AG10803 (cell line): ENCODE measurements around the gene LIMS1.
"Not testable (repeated sequence)": the region's sequence is repeated elsewhere in the genome, so short reads cannot be mapped to it uniquely, and the experiment has no call there.

Experiments
- DNase-seq: peaks from one replicate; pipeline ENCODE4 v3.0.0; 2010; ENCODE audit warnings: low read depth
- H3K4me3 ChIP-seq: 2 replicates; pipeline ENCODE4 v1.5.1; 2011; ENCODE audit warnings: mild to moderate bottlenecking, low read length, control low read depth
- TF ChIP-seq, protein P1 (sequence below): conservative IDR thresholded peaks from 2 replicates; pipeline ENCODE4 v1.5.1; 2011; ENCODE audit warnings: mild to moderate bottlenecking, low read length, control low read depth, inconsistent platforms

LIMS1 gene

DNA sequence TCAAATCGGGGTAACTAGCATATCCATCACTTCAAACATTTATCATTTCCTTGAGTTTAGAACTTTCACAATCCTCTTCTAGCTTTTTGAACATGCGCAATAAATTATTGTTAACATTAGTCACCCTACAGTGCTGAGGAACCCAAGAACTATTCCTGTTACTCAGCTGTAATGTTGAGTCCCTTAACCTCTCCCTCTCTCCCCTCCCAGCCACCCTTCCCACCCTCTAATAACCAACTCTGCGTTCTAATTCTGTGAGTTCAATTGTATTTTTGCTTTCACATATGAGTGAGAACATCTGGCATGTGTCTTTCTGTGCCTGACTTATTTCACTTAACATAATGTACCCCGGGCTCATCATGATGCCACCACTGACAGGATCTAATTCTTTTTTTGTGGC, 106.5 kb downstream of the LIMS1 start:
- DNase-seq: peak; percentile 83
- TF ChIP-seq, protein P1, sequence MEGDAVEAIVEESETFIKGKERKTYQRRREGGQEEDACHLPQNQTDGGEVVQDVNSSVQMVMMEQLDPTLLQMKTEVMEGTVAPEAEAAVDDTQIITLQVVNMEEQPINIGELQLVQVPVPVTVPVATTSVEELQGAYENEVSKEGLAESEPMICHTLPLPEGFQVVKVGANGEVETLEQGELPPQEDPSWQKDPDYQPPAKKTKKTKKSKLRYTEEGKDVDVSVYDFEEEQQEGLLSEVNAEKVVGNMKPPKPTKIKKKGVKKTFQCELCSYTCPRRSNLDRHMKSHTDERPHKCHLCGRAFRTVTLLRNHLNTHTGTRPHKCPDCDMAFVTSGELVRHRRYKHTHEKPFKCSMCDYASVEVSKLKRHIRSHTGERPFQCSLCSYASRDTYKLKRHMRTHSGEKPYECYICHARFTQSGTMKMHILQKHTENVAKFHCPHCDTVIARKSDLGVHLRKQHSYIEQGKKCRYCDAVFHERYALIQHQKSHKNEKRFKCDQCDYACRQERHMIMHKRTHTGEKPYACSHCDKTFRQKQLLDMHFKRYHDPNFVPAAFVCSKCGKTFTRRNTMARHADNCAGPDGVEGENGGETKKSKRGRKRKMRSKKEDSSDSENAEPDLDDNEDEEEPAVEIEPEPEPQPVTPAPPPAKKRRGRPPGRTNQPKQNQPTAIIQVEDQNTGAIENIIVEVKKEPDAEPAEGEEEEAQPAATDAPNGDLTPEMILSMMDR: no peak
- H3K4me3 ChIP-seq: peak overlapping the region; percentile 38

DNA sequence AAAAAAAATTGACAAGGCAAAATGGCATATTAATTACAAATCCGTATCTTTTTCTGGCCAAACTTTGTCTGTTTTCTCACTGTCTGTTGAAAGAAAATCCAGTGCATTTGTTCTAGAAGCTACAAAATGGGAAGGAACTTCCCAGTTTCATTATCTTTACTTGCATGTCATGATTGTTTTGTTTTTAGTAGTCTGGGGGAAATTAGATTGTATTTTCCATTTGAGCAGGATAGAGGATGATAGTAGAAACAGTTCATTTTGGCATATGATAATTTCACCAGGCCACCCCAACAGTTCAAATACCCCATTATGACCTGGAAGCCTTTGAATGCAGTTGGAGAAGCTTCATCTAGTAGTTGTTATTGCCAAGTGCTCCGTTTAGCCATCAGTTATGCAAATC, 107.5 kb downstream of the LIMS1 start:
- H3K4me3 ChIP-seq: no peak overlapping the region
- DNase-seq: no peak
- TF ChIP-seq, protein P1: no peak

DNA sequence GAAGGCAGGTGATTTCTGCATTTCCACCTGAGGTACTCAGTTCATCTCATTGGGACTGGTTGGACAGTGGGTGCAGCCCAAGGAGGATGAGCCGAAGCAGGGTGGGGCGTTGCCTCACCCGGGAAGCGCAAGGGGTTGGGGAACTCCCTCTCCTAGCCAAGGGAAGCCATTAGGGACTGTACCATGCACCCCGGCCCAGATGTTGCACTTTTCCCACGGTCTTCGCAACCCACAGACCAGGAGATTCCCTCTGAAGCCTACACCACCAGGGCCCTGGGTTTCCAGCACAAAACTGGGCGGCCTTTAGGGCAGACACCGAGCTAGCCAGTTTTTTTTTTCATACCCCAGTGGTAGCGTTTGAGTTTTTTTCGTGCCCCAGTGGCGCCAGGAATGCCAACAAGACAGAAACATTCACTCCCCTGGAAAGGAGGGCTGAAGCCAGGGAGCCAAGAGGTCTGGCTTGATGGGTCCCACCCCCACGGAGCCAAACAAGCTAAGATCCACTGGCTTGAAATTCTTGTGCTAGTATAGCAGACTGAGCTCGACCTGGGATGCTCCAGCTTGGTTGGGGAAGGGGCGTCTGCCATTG, 109.1 kb downstream of the LIMS1 start:
- DNase-seq: no peak
- TF ChIP-seq, protein P1: no peak

DNA sequence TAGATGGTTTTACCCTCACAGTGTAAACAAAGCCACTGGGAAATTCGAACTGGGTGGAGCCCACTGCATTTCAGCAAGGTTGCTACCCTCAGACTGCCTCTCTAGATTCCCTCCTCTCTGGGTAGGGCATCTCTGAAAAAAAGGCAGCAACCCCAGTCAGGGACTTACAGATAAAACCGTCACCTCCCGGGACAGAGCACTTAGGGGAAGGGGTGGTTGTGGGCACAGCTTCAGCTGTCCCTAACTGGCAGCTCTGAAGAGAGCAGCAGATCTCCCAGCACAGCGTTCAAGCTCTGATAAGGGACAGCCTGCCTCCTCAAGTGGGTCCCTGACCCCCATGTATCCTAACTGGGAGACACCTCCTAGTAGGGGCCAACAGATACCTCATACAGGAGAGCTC, 109.6 kb downstream of the LIMS1 start:
- not testable (repeated sequence) for H3K4me3 ChIP-seq

More for the DNA sequence above, 109.1 kb downstream of the LIMS1 start:
- no peak overlapping the region for H3K4me3 ChIP-seq

DNA sequence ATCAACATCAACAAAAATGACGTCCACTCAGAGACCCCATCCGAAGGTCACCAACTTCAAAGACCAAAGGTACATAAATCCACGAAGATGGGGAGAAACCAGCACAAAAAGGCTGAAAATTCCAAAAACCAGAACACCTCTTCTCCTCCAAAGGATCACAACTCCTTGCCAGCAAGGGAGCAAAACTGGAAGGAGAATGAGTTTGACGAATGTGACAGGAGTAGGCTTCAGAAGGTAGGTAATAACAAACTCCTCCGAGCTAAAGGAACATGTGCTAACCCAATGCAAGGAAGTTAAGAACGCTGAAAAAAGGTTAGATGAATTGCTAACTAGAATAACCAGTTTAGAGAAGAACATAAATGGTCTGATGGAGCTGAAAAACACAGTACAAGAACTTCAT, 110.2 kb downstream of the LIMS1 start:
- not testable (repeated sequence) for DNase-seq, H3K4me3 ChIP-seq

More for the DNA sequence above, 109.6 kb downstream of the LIMS1 start:
- DNase-seq: not testable (repeated sequence)

DNA sequence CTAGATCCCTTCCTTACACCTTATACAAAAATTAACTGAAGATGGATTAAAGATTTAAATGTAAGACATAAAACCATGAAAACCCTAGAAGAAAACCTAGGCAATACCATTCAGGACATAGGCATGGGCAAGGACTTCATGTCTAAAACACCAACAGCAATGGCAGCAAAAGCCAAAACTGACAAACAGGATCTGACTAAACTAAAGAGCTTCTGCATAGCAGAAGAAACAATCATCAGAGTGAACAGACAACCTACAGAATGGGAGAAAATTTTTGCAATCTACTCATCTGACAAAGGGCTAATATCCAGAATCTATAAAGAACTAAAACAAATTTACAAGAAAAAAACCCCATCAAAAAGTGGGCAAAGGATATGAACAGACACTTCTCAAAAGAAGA, 114.5 kb downstream of the LIMS1 start:
- not testable (repeated sequence) for DNase-seq, H3K4me3 ChIP-seq

DNA sequence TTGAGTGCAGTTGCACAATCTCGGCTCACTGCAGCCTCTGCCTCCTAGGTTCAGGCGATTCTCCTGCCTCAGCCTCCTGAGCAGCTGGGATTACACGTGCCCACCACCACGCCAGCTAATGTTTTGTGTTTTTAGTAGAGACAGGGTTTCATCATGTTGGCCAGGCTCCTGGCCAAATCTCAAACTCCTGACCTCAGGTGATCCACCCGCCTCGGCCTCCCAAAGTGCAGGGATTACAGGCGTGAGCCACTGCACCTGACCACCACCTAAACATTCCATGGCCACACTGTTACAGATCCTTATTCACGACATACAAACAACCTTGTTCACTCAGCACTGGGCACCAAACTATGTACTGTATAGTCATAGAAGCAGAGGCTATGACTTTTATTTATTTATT, 116.2 kb downstream of the LIMS1 start:
- DNase-seq, H3K4me3 ChIP-seq: not testable (repeated sequence)

DNA sequence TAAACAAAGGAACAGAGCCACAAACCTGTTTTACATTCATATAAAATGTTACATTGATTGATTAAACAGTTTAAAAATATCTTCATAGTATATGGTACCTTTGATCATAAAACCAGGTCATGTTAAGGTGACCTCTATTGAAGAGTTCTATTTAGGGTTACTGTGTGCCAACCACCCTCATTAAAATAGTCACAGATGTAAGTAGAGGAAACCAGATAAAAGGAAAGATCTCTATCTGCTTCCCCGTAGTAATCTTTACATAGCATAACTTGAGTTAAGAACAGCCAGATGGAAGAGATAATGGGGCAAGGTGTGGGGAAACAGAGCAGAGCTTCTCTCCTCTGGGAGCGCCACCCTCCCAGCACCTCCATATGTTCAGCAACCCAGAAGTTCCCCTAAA, 117.2 kb downstream of the LIMS1 start:
- not testable (repeated sequence) for DNase-seq

DNA sequence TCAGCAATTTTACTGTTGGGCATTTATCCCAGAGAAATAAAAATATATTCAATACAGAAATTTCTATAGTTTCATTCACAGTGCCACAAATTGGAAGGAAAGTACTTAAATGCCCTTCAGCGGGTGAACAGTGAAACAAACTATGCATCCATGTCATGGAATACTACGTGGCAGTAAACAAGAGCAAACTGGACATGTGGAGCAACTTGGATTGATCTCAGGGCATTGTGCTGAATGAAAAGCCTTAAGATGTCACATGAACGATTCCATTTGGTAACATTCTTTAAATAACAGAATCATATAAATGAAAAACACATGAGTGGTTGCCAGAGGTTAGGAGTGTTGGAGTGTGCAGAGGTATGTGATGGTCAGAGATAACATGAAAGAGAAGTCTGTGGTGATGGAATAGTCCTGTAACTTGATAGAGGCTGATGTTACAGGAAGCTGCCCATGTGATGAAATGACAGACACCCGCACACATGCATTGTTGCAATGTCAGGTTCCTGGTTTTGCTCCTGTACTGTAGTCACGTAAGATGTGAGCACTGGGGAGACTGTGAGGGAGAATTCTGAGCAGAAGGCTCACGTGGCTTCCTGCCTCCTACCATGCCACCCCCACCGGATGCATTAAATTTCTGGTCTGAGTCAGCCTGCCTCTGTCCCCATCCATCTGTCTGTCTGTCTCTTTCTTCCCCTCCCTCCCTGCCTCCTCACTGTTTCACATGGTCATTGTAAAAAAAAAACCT, 118.1 kb downstream of the LIMS1 start:
- not testable (repeated sequence) for H3K4me3 ChIP-seq
- DNase-seq: peak; percentile 98

More for the DNA sequence above, 117.2 kb downstream of the LIMS1 start:
- not testable (repeated sequence) for H3K4me3 ChIP-seq

DNA sequence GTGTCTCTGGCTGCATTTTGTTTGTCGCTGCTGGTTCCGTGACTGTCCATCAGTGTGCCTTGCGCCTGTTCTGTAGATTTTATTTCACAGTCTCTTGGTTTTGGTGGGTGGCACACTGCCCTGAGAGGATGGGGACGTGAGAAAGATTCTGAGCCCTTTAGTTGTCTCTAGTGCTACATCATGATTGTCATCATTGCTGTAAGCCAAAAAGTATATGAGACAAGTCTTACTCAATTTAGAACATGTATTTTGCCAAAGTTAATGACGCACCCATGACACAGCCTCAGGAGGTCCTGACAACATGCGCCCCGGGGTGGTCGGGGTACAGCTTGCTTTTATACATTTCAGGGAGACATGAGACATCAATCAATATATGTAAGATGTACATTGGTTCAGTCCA, 119.2 kb downstream of the LIMS1 start:
- not testable (repeated sequence) for H3K4me3 ChIP-seq
- peak; percentile 37 for DNase-seq

DNA sequence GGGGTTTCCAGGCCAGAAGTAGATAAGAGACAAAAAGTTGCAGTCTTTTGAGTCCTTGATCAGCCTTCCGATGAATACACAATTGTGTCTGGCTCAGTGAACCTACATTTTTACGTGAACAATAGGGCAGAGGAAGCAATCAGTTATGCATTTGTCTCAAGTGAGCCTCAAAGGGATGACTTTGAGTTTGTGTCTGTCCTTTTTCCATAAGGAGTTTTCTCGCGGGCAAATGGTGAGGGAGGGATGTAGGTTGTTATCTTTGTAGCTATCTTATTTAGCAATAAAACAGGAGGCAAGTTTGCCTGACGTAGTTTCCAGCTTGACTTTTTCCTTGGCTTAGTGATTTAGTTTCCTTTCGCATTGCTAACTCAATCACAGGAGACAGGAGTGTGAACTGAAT, 119.6 kb downstream of the LIMS1 start:
- DNase-seq: peak; percentile 18
- H3K4me3 ChIP-seq: not testable (repeated sequence)

DNA sequence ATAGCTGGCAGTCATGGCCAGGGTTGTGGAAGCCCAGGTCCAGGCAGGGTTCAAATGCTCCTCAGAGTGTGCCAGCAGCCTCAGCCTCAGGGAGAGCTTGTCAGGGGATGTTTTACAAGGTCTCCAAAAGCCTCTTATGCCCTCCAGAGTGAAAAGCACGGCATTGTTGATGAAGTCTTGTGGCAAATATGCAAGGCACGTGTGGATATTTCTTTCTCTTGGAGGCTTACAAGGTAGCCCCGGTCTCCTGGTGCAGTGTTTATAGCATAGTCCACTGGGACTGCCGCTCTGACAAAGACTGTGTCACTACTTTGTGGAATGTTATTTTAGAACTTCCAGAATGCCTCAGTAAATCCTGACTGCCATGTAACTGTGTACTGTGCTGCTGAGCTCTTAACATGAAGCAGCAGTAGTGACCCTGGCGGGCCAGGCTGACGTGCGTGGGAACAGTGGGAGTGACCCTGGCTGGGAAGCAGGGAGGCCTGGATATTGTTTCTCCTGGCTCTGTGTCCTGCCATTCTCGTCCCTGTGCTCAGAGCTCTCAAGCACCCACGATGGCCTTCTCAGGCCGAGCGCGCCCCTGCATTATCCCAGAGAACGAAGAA, 120.4 kb downstream of the LIMS1 start:
- H3K4me3 ChIP-seq: peak overlapping the region; percentile 33
- peak; percentile 83 for DNase-seq

DNA sequence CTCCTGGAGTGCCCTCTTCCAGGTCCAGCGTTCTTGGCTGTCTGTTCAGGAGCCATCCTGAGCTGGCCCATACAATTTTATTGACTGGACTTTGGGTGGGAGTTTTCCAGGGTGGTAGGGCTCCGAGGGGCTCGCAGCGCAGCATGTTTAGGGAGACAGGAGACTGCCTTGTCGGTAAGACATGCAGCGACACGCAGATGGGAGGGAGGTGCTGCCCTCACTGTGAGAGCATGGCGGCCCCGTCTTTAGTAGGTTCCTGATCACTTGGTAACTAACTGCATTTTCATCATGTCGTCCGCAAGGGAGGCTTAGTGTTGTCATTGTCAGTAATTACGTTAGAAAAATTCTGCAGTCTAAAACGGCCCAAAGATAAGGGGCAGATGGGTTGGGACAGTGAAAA, 121.0 kb downstream of the LIMS1 start:
- DNase-seq, H3K4me3 ChIP-seq: not testable (repeated sequence)

DNA sequence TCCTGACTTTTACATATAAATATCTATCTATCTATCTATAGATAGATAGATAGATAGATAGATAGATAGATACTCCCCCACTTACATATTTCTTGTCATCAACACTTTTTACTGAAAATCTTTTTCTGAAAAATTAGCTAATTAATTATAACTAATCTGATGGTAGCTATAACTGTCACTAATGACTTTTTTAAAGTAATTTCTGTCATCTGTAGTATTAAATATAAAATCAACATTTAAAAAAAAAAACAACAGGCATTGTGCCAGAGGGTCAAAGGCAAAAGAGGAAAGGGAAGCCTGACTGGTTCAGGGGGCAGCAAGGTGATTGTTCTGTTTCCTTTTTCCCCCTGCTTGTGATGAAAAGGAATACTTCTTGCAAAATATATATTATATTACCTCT, 122.0 kb downstream of the LIMS1 start:
- not testable (repeated sequence) for H3K4me3 ChIP-seq

DNA sequence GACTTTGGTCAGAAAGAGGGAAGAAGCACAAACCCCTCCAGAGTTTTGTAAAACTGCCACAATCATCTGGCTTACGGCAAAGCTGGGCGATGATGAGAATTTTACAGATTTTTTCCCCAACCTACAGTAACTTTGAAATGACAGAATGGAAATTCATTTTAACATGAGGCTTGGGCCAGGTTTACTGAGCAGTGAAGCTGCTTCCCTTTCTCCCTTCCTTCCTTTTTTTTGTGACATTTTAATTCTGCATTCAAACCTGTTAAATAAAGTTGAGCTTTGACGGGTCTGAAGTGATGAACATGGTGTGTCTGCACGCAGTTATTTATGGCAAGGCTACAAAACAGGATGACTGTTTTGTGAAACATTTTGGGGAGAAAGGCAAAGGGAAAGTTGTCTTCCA, 123.2 kb downstream of the LIMS1 start:
- not testable (repeated sequence) for DNase-seq, H3K4me3 ChIP-seq

More for the DNA sequence above, 122.0 kb downstream of the LIMS1 start:
- DNase-seq: not testable (repeated sequence)

DNA sequence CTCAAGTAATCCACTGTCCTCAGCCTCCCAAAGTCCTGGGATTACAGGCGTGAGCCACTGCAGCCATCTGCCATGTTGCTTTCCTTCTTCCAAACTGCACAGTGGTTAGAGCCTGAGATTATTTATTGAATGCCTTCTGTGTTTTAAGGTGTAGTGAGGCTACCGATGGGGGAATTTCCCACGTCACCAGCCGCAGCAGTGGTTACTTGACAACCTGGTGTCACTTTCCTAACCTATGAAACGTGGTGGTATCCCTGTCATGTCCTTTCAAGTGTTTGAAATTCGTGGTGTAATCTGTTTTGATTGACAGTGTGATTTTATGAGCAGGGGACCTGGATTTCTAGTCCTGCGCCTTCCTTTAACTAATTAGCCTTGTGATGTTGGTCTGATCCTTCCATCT, 124.3 kb downstream of the LIMS1 start:
- not testable (repeated sequence) for DNase-seq, H3K4me3 ChIP-seq
